Stomach (tissue), 9 donors: ENCODE results near the gene TRAF3. TPM values are rescaled to one million over a fixed set of nuclear protein-coding genes. Genes with fewer than 3 reads are reported as not detected.
"Not testable (repeated sequence)": the region's sequence is repeated elsewhere in the genome, so short reads cannot be mapped to it uniquely, and the experiment has no call there.

ENCODE experiments used
- DNase-seq, 2 donors: peaks; one replicate each; pipeline versions ENCODE4 v3.0.0 to v3.0.0-alpha.2; 2013 to 2019
- H3K27ac ChIP-seq, 5 donors: fragments of 200-600 bp in 4 of 5; sonication (generic) in 4 of 5; one replicate each; pipeline ENCODE4 v1.5.1; 2013 to 2019; ENCODE audit warnings: mild to moderate bottlenecking in 1 of 5, moderate library complexity in 1 of 5
- H3K27me3 ChIP-seq, 3 donors: fragments of 200-600 bp; sonication (generic); one replicate each; pipeline ENCODE4 v1.5.1; 2017 to 2019; ENCODE audit warnings: mixed run types in 1 of 3
- H3K36me3 ChIP-seq, 4 donors: fragments of 200-600 bp; sonication (generic); 1 replicate in 3 of 4; 2 replicates in 1 of 4; pipeline ENCODE4 v1.5.1; 2016 to 2019
- H3K4me1 ChIP-seq, 4 donors: fragments of 200-600 bp; sonication (generic); one replicate each; pipeline ENCODE4 v1.5.1; 2016 to 2019
- H3K4me3 ChIP-seq, 4 donors: fragments of 200-600 bp; sonication (generic) in 3 of 4; one replicate each; pipeline ENCODE4 v1.5.1; 2016 to 2019; ENCODE audit warnings: mild to moderate bottlenecking in 1 of 4
- H3K9me3 ChIP-seq, 4 donors: fragments of 200-600 bp; sonication (generic); one replicate each; pipeline ENCODE4 v1.5.1; 2016 to 2019
- CTCF ChIP-seq, 7 experiments: fragments of 450-650 bp in 4 of 7; fragments of 200-600 bp in 3 of 7; sonication (generic) in 3 of 7; IDR thresholded peaks; one replicate each; pipeline ENCODE4 v1.5.1; 2016 to 2019; ENCODE audit warnings: antibody characterized with exemption in 7 of 7, control low read depth in 2 of 7, mild to moderate bottlenecking in 1 of 7
- EP300 ChIP-seq: sonication (generic); formaldehyde crosslinking; IDR thresholded peaks from one replicate; pipeline ENCODE4 v1.6.1; 2017; ENCODE audit warnings: antibody characterized with exemption
- POLR2A ChIP-seq, 4 donors: fragments of 450-650 bp; IDR thresholded peaks; one replicate each; pipeline ENCODE4 v1.6.1; 2016; ENCODE audit warnings: antibody characterized with exemption in 4 of 4, control low read depth in 2 of 4, mild to moderate bottlenecking in 1 of 4, moderate library complexity in 1 of 4
- POLR2AphosphoS5 ChIP-seq, 3 donors: sonication (generic); formaldehyde crosslinking; IDR thresholded peaks; one replicate each; pipeline ENCODE4 v1.6.1; 2016; ENCODE audit warnings: antibody characterized with exemption in 3 of 3
- WGBS, 5 donors: extraction: QIAGEN DNeasy Blood & Tissue Kit in 3 of 5; methylation state at CpG; one replicate each; pipeline versions ENCODE4 v1.1.5 to v1.1.7; 2013 to 2018; 5-methylcytosine and 5-hydroxymethylcytosine counted together
- intact Hi-C: fragments of 100-400 bp; cut with DNase I; formaldehyde crosslinking; loops from one replicate; pipeline ENCODE4 v1.15.1; 2023; ENCODE audit warnings: low total_unique reads
- polyA plus RNA-seq, 3 donors: library from polyadenylated mRNA; stranded (reverse); fragments of 200-250 nt; gene quantifications; one replicate each; pipeline ENCODE4 v1.2.3, GENCODE V29; 2013
- total RNA-seq, 5 donors: library from RNA; depleted of rRNA; stranded (reverse); fragments of >200 nt; gene quantifications; one replicate each; pipeline versions ENCODE4 v1.1.0 to v1.2.3, GENCODE V29; 2014 to 2016
- donor health status: healthy with polysubstance abuse.
- donor health status: Bipolar disorder and iron deficiency.
- donor health status: healthy.

Gene TRAF3
- total and polyA plus RNA-seq, 8 donors, result 3.5 to 30.1 (median 6.3) TPM

DNA sequence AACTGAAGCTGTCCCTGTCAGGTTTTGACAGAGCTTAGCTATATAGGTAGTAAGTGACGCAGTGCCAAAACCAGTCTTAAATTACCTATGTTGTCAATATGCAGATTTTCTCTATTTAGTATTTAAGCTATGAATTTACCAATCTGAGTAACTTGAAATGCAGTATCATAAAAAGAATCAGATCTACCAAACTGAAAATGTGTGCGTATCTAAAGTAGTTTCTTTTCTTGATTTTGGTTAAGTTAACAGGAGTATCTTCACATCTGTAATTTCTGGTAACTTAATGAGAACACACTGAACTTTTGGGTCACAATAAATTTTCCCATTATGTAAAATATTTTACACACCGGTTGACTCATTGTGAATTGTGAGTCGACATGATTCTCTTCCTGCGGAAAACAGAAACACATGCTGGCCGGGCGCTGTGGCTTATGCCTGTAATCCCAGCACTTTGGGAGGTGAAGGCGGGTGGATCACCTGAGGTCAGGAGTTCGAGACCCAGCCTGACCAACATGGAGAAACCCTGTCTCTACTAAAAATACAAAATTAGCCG lies 45.1 kb downstream of the TRAF3 start:
- Histone ChIP-seq H3K9me3 (no peaks in the 10 kb centered on the region), H3K27me3 (no peaks in the 10 kb centered on the region), H3K4me3 (no peak overlapping the region), H3K36me3 (no peaks in the 10 kb centered on the region), H3K27ac (peak overlapping the region in 1 of 5 donors; percentile 44), H3K4me1 (peaks cover 0 to 28% (median 13%) of the 10 kb centered on the region in 4 donors)
- intact Hi-C loops, result no loop called here
- DNase-seq, result no peak
- 82 to 96% (median 88%) methylated on average over 10 of the region's 10 CpGs for WGBS, 5 donors
- TF ChIP-seq EP300 (no peak), POLR2AphosphoS5 (IDR thresholded peaks at IDR 0.05) (no peak), CTCF (IDR thresholded peaks at IDR 0.05) (no peak), POLR2A (IDR thresholded peaks at IDR 0.05) (no peak)

DNA sequence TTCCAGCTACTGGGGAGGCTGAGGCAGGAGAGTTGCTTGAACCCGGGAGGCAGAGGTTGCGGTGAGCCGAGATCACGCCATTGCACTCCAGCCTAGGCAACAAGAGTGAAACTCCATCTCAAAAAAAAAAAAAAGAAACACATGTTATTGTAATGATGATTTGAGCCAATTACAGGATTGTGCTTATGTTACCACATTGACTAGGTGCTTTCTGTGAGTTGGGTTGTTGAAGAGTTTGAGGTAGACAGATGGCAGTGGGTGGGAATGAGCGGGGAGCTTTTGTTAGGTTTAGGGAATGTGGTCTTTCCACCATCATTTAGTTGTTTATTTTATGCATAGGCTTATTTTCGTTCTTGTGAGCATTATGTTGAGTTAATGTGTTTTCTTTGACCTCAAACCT lies 45.6 kb downstream of the TRAF3 start:
- H3K36me3 ChIP-seq, H3K4me3 ChIP-seq, H3K9me3 ChIP-seq, DNase-seq, intact Hi-C loops, H3K27me3 ChIP-seq: not testable (repeated sequence)
- Histone ChIP-seq H3K4me1 (peaks cover 0 to 24% (median 11%) of the 10 kb centered on the region in 4 donors), H3K27ac (peak overlapping the region in 1 of 5 donors; percentile 33)
- 86 to 95% (median 93%) methylated on average over 6 of the region's 6 CpGs for WGBS, 5 donors

GRCh38 chr14:102823546-102823945 lies 46.3 kb downstream of the TRAF3 start:
- Histone ChIP-seq H3K9me3 (no peaks in the 10 kb centered on the region), H3K36me3 (no peaks in the 10 kb centered on the region), H3K4me1 (peaks cover 0 to 22% (median 10%) of the 10 kb centered on the region in 4 donors), H3K27me3 (no peaks in the 10 kb centered on the region), H3K27ac (no peak overlapping the region), H3K4me3 (no peak overlapping the region)
- 93 to 97% (median 95%) methylated on average over 5 of the region's 5 CpGs for WGBS, 5 donors
- no peak for DNase-seq
- intact Hi-C loops, result no loop called here
- TF ChIP-seq EP300 (no peak), POLR2AphosphoS5 (IDR thresholded peaks at IDR 0.05) (no peak), CTCF (IDR thresholded peaks at IDR 0.05) (no peak), POLR2A (IDR thresholded peaks at IDR 0.05) (no peak)

DNA sequence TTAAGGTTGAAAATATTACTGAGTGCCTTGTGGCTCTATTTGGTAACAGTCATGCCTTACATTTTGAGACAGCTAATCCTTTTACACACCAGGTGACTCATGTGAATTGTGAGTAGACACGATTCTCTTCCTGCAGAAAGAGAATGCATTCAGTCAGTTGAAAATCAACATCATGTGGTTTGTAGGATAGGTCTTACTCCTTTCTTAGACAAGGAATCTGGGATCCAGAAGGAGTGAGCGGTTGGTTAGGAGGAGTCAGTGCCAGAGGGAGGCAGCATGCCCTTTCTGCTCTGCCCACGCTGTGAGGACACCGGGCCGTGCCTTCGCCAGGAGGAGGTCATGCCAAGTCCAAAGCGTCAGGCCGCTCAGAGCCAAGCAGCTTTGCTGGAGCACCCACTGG lies 47.6 kb downstream of the TRAF3 start:
- Histone ChIP-seq H3K27ac (no peak overlapping the region), H3K27me3 (no peaks in the 10 kb centered on the region), H3K4me1 (peaks cover 0 to 25% (median 14%) of the 10 kb centered on the region in 4 donors), H3K9me3 (no peaks in the 10 kb centered on the region), H3K4me3 (no peak overlapping the region), H3K36me3 (no peaks in the 10 kb centered on the region)
- WGBS, 5 donors, result 78 to 97% (median 94%) methylated on average over 3 to 8 of the region's 8 CpGs
- no peak for DNase-seq
- TF ChIP-seq CTCF (IDR thresholded peaks at IDR 0.05) (no peak), POLR2AphosphoS5 (IDR thresholded peaks at IDR 0.05) (no peak), EP300 (no peak)
- intact Hi-C loops, result no loop called here

- Histone ChIP-seq H3K27me3 (no peaks in the 10 kb centered on the region), H3K27ac (no peak overlapping the region), H3K36me3 (no peaks in the 10 kb centered on the region), H3K9me3 (no peaks in the 10 kb centered on the region), H3K4me3 (no peak overlapping the region), H3K4me1 (peaks cover 0 to 28% (median 12%) of the 10 kb centered on the region in 4 donors)
- TF ChIP-seq POLR2AphosphoS5 (IDR thresholded peaks at IDR 0.05) (no peak), POLR2A (IDR thresholded peaks at IDR 0.05) (no peak), EP300 (no peak), CTCF (IDR thresholded peaks at IDR 0.05) (no peak)
- WGBS, 5 donors, result 88 to 96% (median 94%) methylated on average over 14 to 22 of the region's 22 CpGs
- intact Hi-C loops, result no loop called here
- DNase-seq, result no peak
Measured at GRCh38 chr14:102825307-102826095, 48.3 kb downstream of the TRAF3 start.
